ENCODE measurements around the gene SALL2.

Gene SALL2

GRCh38 chr14:21476523-21476924 lies 49.6 kb downstream of the SALL2 start:
- DNase-seq: no peak

GRCh38 chr14:21475767-21476522 lies 50.2 kb downstream of the SALL2 start:
- no peak for DNase-seq

Measured in activated CD4-positive, alpha-beta T cell treated with anti-CD3 and anti-CD28 coated beads, Interleukin-10, Interleukin-2, amounts not matched to agents 100 ng/mL and 50 ng/mL, durations not matched to agents 16 hours and 8 hours (primary cell).